ENCODE measurements around the gene AGPAT2. TPM values are rescaled to one million over a fixed set of nuclear protein-coding genes. Genes with fewer than 3 reads are reported as not detected.
A peak's percentile ranks its signal among the peaks of the same experiment; 100 is the strongest.

AGPAT2 gene
- total RNA-seq, 1 donor from 2014 or later: 2.4 TPM

- H3K4me2 ChIP-seq: no peak overlapping the region
- H3K4me3 Mint-ChIP-seq: no peak overlapping the region
- TF ChIP-seq CTCF (IDR thresholded peaks at IDR 0.05): no peak
- no peak for TF ChIP-seq EZH2 (IDR thresholded peaks at IDR 0.05)
- no peak for TF ChIP-seq EZH2phosphoT487 (IDR thresholded peaks at IDR 0.05)
- no peak overlapping the region for H3K4me3 ChIP-seq
- H3K36me3 ChIP-seq: no peaks in the 10 kb centered on the region
- H3F3A ChIP-seq (ENCODE audit: low read depth): peaks cover 4% of the 10 kb centered on the region
- no peak for DNase-seq (ENCODE audit: low spot score)
- H3K27ac Mint-ChIP-seq: no peak overlapping the region
- H3K4me1 Mint-ChIP-seq: peaks cover 26% of the 10 kb centered on the region
- no peaks in the 10 kb centered on the region for H4K20me1 ChIP-seq (ENCODE audit: low read depth)
- H3K27me3 Mint-ChIP-seq (ENCODE audit: insufficient read depth, low read depth): peaks cover 21% of the 10 kb centered on the region
- no peaks in the 10 kb centered on the region for H3K9me3 ChIP-seq (ENCODE audit: low read depth)
- peaks cover 19% of the 10 kb centered on the region for H3K27me3 ChIP-seq
- H2AFZ ChIP-seq (replicated peaks): no peak overlapping the region
- no peaks in the 10 kb centered on the region for H3K9me3 Mint-ChIP-seq
- H3K36me3 Mint-ChIP-seq: no peaks in the 10 kb centered on the region
- no peak overlapping the region for H3K27ac ChIP-seq
- no peak overlapping the region for H3K9ac ChIP-seq
- no peaks in the 10 kb centered on the region for H3K79me2 ChIP-seq (ENCODE audit: low read depth)
- no peaks in the 10 kb centered on the region for H3K4me1 ChIP-seq
Observed at GRCh38 chr9:136697821-136698526, 10.7 kb upstream of the AGPAT2 start.

- H3K27ac Mint-ChIP-seq: peak overlapping the region; percentile 88
- Histone ChIP-seq H4K20me1 (ENCODE audit: low read depth) (no peaks in the 10 kb centered on the region), H3K36me3 (no peaks in the 10 kb centered on the region), H3K27ac (no peak overlapping the region), H3F3A (ENCODE audit: low read depth) (peaks cover 4% of the 10 kb centered on the region), H3K79me2 (ENCODE audit: low read depth) (no peaks in the 10 kb centered on the region), H3K4me2 (no peak overlapping the region), H3K4me1 (peaks cover under 1% of the 10 kb centered on the region), H3K9me3 (ENCODE audit: low read depth) (no peaks in the 10 kb centered on the region), H3K4me3 (no peak overlapping the region), H3K9ac (no peak overlapping the region), H3K27me3 (peaks cover 18% of the 10 kb centered on the region), H2AFZ (replicated peaks) (no peak overlapping the region)
- TF ChIP-seq CTCF (IDR thresholded peaks at IDR 0.05) (no peak), EZH2 (IDR thresholded peaks at IDR 0.05) (no peak), EZH2phosphoT487 (IDR thresholded peaks at IDR 0.05) (no peak)
- H3K9me3 Mint-ChIP-seq: no peaks in the 10 kb centered on the region
- no peaks in the 10 kb centered on the region for H3K36me3 Mint-ChIP-seq
- DNase-seq (ENCODE audit: low spot score): no peak
- peaks cover 20% of the 10 kb centered on the region for H3K27me3 Mint-ChIP-seq (ENCODE audit: insufficient read depth, low read depth)
- peak overlapping the region; percentile 2 for H3K4me3 Mint-ChIP-seq
- peaks cover 28% of the 10 kb centered on the region for H3K4me1 Mint-ChIP-seq
Observed at GRCh38 chr9:136697146-136697820, 10.0 kb upstream of the AGPAT2 start.

DNA sequence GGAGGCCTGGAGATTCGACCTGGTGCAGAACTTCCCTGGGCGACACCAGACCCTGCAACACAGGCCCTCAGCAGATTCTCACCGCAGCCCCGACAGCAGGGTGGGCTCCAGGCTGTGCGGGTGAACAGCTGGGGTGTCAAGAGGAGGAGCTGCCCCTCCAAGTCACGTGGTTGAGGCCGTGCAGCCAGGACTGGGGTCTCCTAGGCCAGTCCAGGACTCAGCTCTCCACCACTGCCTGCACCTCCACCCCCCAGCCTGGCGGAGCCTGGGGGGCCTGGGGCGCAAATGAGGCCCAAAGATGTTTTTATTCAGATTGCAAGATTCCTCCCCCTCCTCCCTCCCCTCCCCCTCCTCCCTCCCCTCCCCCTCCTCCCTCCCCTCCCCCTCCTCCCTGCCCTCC is 9.2 kb upstream of the AGPAT2 start:
- Histone ChIP-seq H4K20me1 (ENCODE audit: low read depth) (no peaks in the 10 kb centered on the region), H3F3A (ENCODE audit: low read depth) (peaks cover 4% of the 10 kb centered on the region), H3K4me3 (no peak overlapping the region), H3K27me3 (peaks cover 10% of the 10 kb centered on the region), H3K9me3 (ENCODE audit: low read depth) (no peaks in the 10 kb centered on the region), H3K79me2 (ENCODE audit: low read depth) (no peaks in the 10 kb centered on the region), H3K36me3 (no peaks in the 10 kb centered on the region), H3K4me2 (no peak overlapping the region), H3K9ac (no peak overlapping the region), H3K4me1 (peaks cover 9% of the 10 kb centered on the region), H3K27ac (no peak overlapping the region), H2AFZ (replicated peaks) (no peak overlapping the region)
- Mint-ChIP-seq H3K27me3 (ENCODE audit: insufficient read depth, low read depth) (peaks cover 13% of the 10 kb centered on the region), H3K4me1 (peaks cover 22% of the 10 kb centered on the region), H3K9me3 (no peaks in the 10 kb centered on the region), H3K4me3 (no peak overlapping the region), H3K36me3 (no peaks in the 10 kb centered on the region), H3K27ac (no peak overlapping the region)
- no peak for DNase-seq (ENCODE audit: low spot score)
- TF ChIP-seq EZH2phosphoT487 (IDR thresholded peaks at IDR 0.05) (no peak), CTCF (IDR thresholded peaks at IDR 0.05) (no peak), EZH2 (IDR thresholded peaks at IDR 0.05) (no peak)
